Pancreas (tissue), 10 donors: Measurements from ENCODE around the gene ETHE1. TPM values are rescaled to one million over a fixed set of nuclear protein-coding genes. Genes with fewer than 3 reads are reported as not detected.

Source experiments
- ATAC-seq, 4 donors: fragments of 200-7000 bp; cut with Tn5 transposase; one replicate each; pipeline versions ENCODE4 v1.8.0 to v1.9.1; 2020; ENCODE audit warnings: mild to moderate bottlenecking in 4 of 4, moderate library complexity in 4 of 4
- DNase-seq, 6 donors: peaks; one replicate each; pipeline ENCODE4 v3.0.0-alpha.2; 2020
- FAIRE-seq: peaks from 2 replicates; lab custom pipeline; 2012; peaks lifted over from hg19 to GRCh38; lab: Jason Lieb, UNC
- H3K27ac ChIP-seq, 4 donors: fragments of 200-600 bp; sonication (generic); 1 replicate in 3 of 4; 2 replicates in 1 of 4; pipeline versions ENCODE4 v1.5.0 to v1.8.0; 2020
- H3K27me3 ChIP-seq, 4 donors: fragments of 200-600 bp; one replicate each; pipeline ENCODE4 v1.8.0; 2021
- H3K36me3 ChIP-seq, 3 donors: fragments of 200-600 bp; sonication (generic) in 1 of 3; one replicate each; pipeline versions ENCODE4 v1.5.0 to v1.8.0; 2020 to 2021
- H3K4me1 ChIP-seq, 3 donors: fragments of 200-600 bp; one replicate each; pipeline ENCODE4 v1.8.0; 2021
- H3K4me3 ChIP-seq, 4 donors: fragments of 200-600 bp; sonication (generic) in 2 of 4; one replicate each; pipeline versions ENCODE4 v1.5.0 to v1.8.0; 2020 to 2021
- H3K9me3 ChIP-seq, 4 donors: fragments of 200-600 bp; one replicate each; pipeline ENCODE4 v1.8.0; 2021
- CTCF ChIP-seq, 4 donors: fragments of 200-600 bp; sonication (generic) in 3 of 4; IDR thresholded peaks; one replicate each; pipeline versions ENCODE4 v1.5.0 to v1.8.0; 2021; ENCODE audit warnings: antibody characterized with exemption in 4 of 4
- WGBS, 2 donors: extraction: QIAGEN DNeasy Blood & Tissue Kit; methylation state at CpG; one replicate each; pipeline ENCODE4 v1.1.7; 2013; 5-methylcytosine and 5-hydroxymethylcytosine counted together
- intact Hi-C, 3 donors: fragments of 100-400 bp; cut with DNase I; formaldehyde crosslinking; loops; one replicate each; pipeline versions ENCODE4 v1.11.1 to v1.14.2; 2022
- polyA plus RNA-seq, 2 donors: library from polyadenylated mRNA; stranded (reverse); fragments of 200-250 nt; gene quantifications; one replicate each; pipeline ENCODE4 v1.2.3, GENCODE V29; 2013
- total RNA-seq, 6 donors: library from RNA; stranded (reverse); fragmentation: NEBNext Ultra II Directional in 4 of 6; extraction: Animal tissue kit (Norgen Biotek cat#: 25700) in 4 of 6; gene quantifications; one replicate each; pipeline versions ENCODE4 v1.2.1 to v1.2.4, GENCODE V29; 2021 to 2023
- donor health status: healthy with polysubstance abuse.
- donor health status: DM: no; HTN: no; CAD: no; lungs with moderate emphysema.
- donor health status: DM: no; HTN: no; CAD: no.
- donor health status: control.
- donor health status: control.
- donor health status: Bipolar disorder and iron deficiency.
- donor health status: DM: yes; HTN: yes; CAD: no.
- donor health status: DM: no; HTN: no; CAD: no.
- donor health status: DM: no; HTN: no; CAD: no.
- donor health status: DM: yes; HTN: yes; CAD: no.

ETHE1 gene
- total and polyA plus RNA-seq, 8 donors, result 8.7 to 21.3 (median 15.9) TPM

GRCh38 chr19:43546581-43546980 lies 19.6 kb upstream of the ETHE1 start:
- no peak for DNase-seq

GRCh38 chr19:43545981-43546380 lies 19.0 kb upstream of the ETHE1 start:
- ATAC-seq (no peak), DNase-seq (no peak), FAIRE-seq (no peak)
- intact Hi-C loops, result no loop called here
- no peaks in the 10 kb centered on the region for H3K9me3 ChIP-seq
- peaks cover 0 to 17% (median 3%) of the 10 kb centered on the region in 3 donors for H3K36me3 ChIP-seq
- no peak for TF ChIP-seq CTCF (IDR thresholded peaks at IDR 0.05)
- H3K4me1 ChIP-seq, result no peaks in the 10 kb centered on the region
- H3K27me3 ChIP-seq, result no peaks in the 10 kb centered on the region
- 80 to 83% methylated on average over 2 of the region's 2 CpGs for WGBS, 2 donors
- no peak overlapping the region for H3K4me3 ChIP-seq
- no peak overlapping the region for H3K27ac ChIP-seq

More at GRCh38 chr19:43546581-43546980, 19.6 kb upstream of the ETHE1 start:
- TF ChIP-seq CTCF (IDR thresholded peaks at IDR 0.05), result no peak
- Histone ChIP-seq H3K9me3 (no peaks in the 10 kb centered on the region), H3K27me3 (no peaks in the 10 kb centered on the region), H3K4me3 (no peak overlapping the region), H3K27ac (no peak overlapping the region), H3K36me3 (peaks cover 0 to 23% (median 9%) of the 10 kb centered on the region in 3 donors), H3K4me1 (no peaks in the 10 kb centered on the region)
- no peak for ATAC-seq
- WGBS, 2 donors, result 98 to 100% methylated on average over 3 of the region's 3 CpGs
- FAIRE-seq, result no peak
- intact Hi-C loops, result no loop called here

- FAIRE-seq (no peak), DNase-seq (no peak), ATAC-seq (no peak)
- no peaks in the 10 kb centered on the region for H3K9me3 ChIP-seq
- no peak for TF ChIP-seq CTCF (IDR thresholded peaks at IDR 0.05)
- intact Hi-C loops, result no loop called here
- H3K4me3 ChIP-seq, result no peak overlapping the region
- 93 to 95% methylated on average over 5 of the region's 5 CpGs for WGBS, 2 donors
- peaks cover 0 to 11% (median 0%) of the 10 kb centered on the region in 3 donors for H3K36me3 ChIP-seq
- H3K27ac ChIP-seq, result no peak overlapping the region
- H3K4me1 ChIP-seq, result no peaks in the 10 kb centered on the region
- H3K27me3 ChIP-seq, result no peaks in the 10 kb centered on the region
Observed at GRCh38 chr19:43545276-43545675, 18.3 kb upstream of the ETHE1 start.

GRCh38 chr19:43544077-43544476 lies 17.1 kb upstream of the ETHE1 start:
- no peak overlapping the region for H3K4me3 ChIP-seq
- intact Hi-C loops, result loop anchor here in 1 of 3 donors (5.0 kb wide), 1 partner anchor 108 kb away; no protein-coding TSS in a partner anchor
- FAIRE-seq (no peak), ATAC-seq (no peak), DNase-seq (no peak)
- no peak overlapping the region for H3K27ac ChIP-seq
- H3K36me3 ChIP-seq, result peaks cover 0 to 11% (median 0%) of the 10 kb centered on the region in 3 donors
- no peaks in the 10 kb centered on the region for H3K27me3 ChIP-seq
- TF ChIP-seq CTCF (IDR thresholded peaks at IDR 0.05), result no peak
- H3K9me3 ChIP-seq, result no peaks in the 10 kb centered on the region
- H3K4me1 ChIP-seq, result no peaks in the 10 kb centered on the region
- WGBS, 2 donors, result 95% methylated on average over 9 of the region's 9 CpGs

GRCh38 chr19:43541920-43542650 lies 15.1 kb upstream of the ETHE1 start:
- Histone ChIP-seq H3K4me1 (no peaks in the 10 kb centered on the region), H3K27ac (no peak overlapping the region), H3K9me3 (no peaks in the 10 kb centered on the region), H3K4me3 (no peak overlapping the region), H3K27me3 (no peaks in the 10 kb centered on the region), H3K36me3 (peaks cover 0 to 11% (median 0%) of the 10 kb centered on the region in 3 donors)
- 93 to 95% methylated on average over 5 of the region's 5 CpGs for WGBS, 2 donors
- FAIRE-seq (no peak), DNase-seq (no peak), ATAC-seq (no peak)
- intact Hi-C loops, result loop anchor here in 1 of 3 donors (5.0 kb wide), 1 partner anchor 110 kb away; no protein-coding TSS in a partner anchor
- no peak for TF ChIP-seq CTCF (IDR thresholded peaks at IDR 0.05)
